GM12878 (cell line): ENCODE measurements around the gene SLCO3A1.

Experiments
- BACH1 ChIP-seq: fragments of 450-650 bp; IDR thresholded peaks from 2 replicates; pipeline ENCODE4 v1.6.1; 2017; ENCODE audit warnings: mild to moderate bottlenecking, borderline replicate concordance
- RCOR1 ChIP-seq: conservative IDR thresholded peaks from 2 replicates; pipeline ENCODE4 v1.6.1; 2012; ENCODE audit warnings: low read depth, low read length, improper control_type of control experiment
- TCF3 ChIP-seq: IDR thresholded peaks from 2 replicates; pipeline ENCODE4 v1.6.1; 2012; ENCODE audit warnings: low read depth, mild to moderate bottlenecking, low read length, borderline replicate concordance; ENCODE audit not compliant: insufficient read depth

DNA sequence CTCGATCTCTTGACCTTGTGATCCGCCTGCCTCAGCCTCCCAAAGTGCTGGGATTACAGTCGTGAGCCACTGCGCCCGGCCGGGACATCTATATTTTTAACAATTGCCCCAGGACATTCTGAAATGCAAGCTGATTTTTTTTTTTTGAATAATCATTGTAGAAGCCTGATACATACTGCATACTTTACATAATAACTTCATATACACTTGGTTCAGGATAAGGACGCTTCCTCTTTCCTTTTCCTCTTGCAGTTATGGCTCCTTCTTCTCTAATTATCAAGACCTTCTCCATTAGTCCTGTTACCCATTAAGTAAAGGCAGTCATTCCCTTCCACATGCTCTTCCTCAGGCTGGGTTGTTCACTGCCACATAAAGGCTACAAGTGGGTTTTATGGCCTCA, 58.3 kb downstream of the SLCO3A1 start:
- no peak for TF ChIP-seq BACH1
- no peak for TF ChIP-seq RCOR1
- no peak for TF ChIP-seq TCF3
